ENCODE measurements around the gene MOB3C. TPM values are rescaled to one million over a fixed set of nuclear protein-coding genes. Genes with fewer than 3 reads are reported as not detected.

The MOB3C gene
- total RNA-seq, 1 donor from 2014 or later = 30.2 TPM

DNA sequence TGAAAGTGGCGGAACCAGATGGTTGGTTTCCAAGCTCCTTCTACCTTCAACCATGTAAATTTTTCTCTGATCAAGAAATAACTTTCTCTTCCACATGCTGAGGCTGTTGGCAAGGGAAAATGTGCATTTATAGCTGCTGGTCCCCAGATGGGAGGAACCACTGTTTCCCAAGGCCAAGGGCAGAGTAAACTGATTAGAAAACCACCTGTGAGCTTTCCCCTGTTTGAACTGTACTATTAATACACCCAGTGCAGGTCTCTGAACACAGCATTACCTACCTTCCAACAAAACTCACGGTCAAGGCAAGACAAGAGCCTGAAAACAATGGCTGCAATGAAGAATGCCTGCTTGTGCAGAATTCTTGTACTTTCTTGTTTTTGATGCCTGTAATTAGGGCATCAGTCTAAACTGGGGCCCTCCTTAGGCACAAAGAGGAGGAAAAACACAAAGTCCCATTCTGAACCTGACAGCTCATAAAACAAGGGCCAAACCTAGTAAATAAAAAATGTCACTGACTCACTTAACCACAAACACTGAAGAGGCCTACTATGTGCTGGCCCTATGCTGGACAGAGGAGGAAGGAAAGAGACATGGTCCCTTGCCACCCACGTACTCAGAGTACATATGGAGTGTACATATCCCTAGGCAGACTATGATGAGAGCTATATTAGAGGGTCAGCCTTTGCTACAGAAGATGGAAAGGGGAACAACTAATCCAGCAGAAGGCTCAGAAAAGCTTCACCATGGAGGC is 15.2 kb downstream of the MOB3C start:
- Histone ChIP-seq H3K27ac (no peak overlapping the region), H3K36me3 (no peaks in the 10 kb centered on the region), H3K4me1 (peaks cover 53% of the 10 kb centered on the region), H3K27me3 (ENCODE audit: low read depth) (no peaks in the 10 kb centered on the region), H3K9me3 (no peaks in the 10 kb centered on the region), H3K4me3 (no peak overlapping the region)
- TF ChIP-seq, protein P1, sequence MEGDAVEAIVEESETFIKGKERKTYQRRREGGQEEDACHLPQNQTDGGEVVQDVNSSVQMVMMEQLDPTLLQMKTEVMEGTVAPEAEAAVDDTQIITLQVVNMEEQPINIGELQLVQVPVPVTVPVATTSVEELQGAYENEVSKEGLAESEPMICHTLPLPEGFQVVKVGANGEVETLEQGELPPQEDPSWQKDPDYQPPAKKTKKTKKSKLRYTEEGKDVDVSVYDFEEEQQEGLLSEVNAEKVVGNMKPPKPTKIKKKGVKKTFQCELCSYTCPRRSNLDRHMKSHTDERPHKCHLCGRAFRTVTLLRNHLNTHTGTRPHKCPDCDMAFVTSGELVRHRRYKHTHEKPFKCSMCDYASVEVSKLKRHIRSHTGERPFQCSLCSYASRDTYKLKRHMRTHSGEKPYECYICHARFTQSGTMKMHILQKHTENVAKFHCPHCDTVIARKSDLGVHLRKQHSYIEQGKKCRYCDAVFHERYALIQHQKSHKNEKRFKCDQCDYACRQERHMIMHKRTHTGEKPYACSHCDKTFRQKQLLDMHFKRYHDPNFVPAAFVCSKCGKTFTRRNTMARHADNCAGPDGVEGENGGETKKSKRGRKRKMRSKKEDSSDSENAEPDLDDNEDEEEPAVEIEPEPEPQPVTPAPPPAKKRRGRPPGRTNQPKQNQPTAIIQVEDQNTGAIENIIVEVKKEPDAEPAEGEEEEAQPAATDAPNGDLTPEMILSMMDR (IDR thresholded peaks at IDR 0.05) = no peak
- intact Hi-C loops (cut with DNase I) = no loop called here
- DNase-seq (no peak), ATAC-seq (no peak)

DNA sequence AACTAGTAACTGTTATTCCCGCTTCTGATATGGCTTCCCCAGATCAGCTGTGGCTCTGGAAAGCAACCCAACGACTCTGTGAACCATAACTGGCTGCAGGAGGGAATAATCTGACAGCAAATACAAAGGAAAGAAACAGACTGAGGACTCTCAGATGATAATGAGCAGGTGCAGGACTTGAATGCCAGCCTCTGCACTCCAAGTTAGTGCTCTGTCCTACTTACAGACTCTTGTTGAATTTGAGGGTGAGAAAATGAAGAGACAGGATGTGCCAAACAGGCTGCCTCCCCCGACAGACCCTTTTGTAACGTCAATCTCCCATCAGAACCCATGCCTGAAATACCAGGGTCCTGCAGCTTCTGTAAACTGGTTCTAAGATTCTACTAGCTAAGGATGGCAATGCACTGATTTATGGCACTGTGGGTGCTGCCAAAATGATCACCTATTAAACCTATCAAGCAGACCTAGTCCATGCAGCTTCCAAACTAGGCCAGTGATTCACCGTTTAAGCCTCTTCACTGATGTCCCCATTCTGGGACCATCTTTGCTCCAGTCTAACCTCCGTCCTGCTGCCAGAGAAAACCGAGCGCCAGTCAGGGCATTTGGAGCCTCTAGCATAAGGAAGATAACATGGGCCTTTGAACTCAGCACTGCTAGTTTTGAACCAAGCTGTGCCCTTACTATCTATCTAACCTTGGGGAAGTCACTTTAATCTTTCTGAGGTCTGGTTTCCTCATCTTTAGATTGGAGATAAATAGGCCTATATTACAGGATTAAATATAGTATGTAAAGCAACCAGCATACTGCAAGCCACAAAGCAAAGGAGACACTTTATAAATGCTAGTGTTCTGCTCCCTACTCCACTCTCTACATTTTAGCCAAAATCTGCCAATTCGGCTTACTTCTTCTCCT is 17.3 kb downstream of the MOB3C start:
- Histone ChIP-seq H3K4me3 (no peak overlapping the region), H3K36me3 (no peaks in the 10 kb centered on the region), H3K27me3 (ENCODE audit: low read depth) (no peaks in the 10 kb centered on the region), H3K9me3 (no peaks in the 10 kb centered on the region), H3K27ac (no peak overlapping the region), H3K4me1 (peaks cover 68% of the 10 kb centered on the region)
- TF ChIP-seq, protein P1 (IDR thresholded peaks at IDR 0.05) = no peak
- ATAC-seq = no peak
- no peak for DNase-seq
- intact Hi-C loops (cut with DNase I) = no loop called here

- no peak for DNase-seq
- Histone ChIP-seq H3K27me3 (ENCODE audit: low read depth) (no peaks in the 10 kb centered on the region), H3K36me3 (peaks cover 21% of the 10 kb centered on the region), H3K4me3 (no peak overlapping the region), H3K4me1 (peaks cover 50% of the 10 kb centered on the region), H3K27ac (no peak overlapping the region), H3K9me3 (no peaks in the 10 kb centered on the region)
- TF ChIP-seq, protein P1 (IDR thresholded peaks at IDR 0.05) = no peak
- ATAC-seq = no peak
- intact Hi-C loops (cut with DNase I) = no loop called here
Observed at GRCh38 chr1:46596846-46597245, 19.8 kb downstream of the MOB3C start.

- Histone ChIP-seq H3K4me3 (no peak overlapping the region), H3K4me1 (peaks cover 48% of the 10 kb centered on the region), H3K27me3 (ENCODE audit: low read depth) (no peaks in the 10 kb centered on the region), H3K9me3 (no peaks in the 10 kb centered on the region), H3K27ac (peak overlapping the region; percentile 75), H3K36me3 (peaks cover 29% of the 10 kb centered on the region)
- TF ChIP-seq, protein P1 (IDR thresholded peaks at IDR 0.05) = no peak
- DNase-seq (no peak), ATAC-seq (no peak)
- intact Hi-C loops (cut with DNase I) = no loop called here
Observed at GRCh38 chr1:46596036-46596435, 20.6 kb downstream of the MOB3C start.

GRCh38 chr1:46595127-46595526 is 21.5 kb downstream of the MOB3C start:
- no peaks in the 10 kb centered on the region for H3K9me3 ChIP-seq
- H3K36me3 ChIP-seq = peaks cover 39% of the 10 kb centered on the region
- TF ChIP-seq, protein P1 (IDR thresholded peaks at IDR 0.05) = no peak
- DNase-seq (peak; percentile 82), ATAC-seq (peak; percentile 76 to 81)
- peaks cover 40% of the 10 kb centered on the region for H3K4me1 ChIP-seq
- peak overlapping the region; percentile 75 for H3K27ac ChIP-seq
- intact Hi-C loops (cut with DNase I) = no loop called here
- H3K4me3 ChIP-seq = no peak overlapping the region
- no peaks in the 10 kb centered on the region for H3K27me3 ChIP-seq (ENCODE audit: low read depth)

All from lower lobe of right lung (tissue), 2 donors.